ENCODE results near the gene SLC1A6. TPM values are rescaled to one million over a fixed set of nuclear protein-coding genes. Genes with fewer than 3 reads are reported as not detected.
"Not testable (repeated sequence)": the region's sequence is repeated elsewhere in the genome, so short reads cannot be mapped to it uniquely, and the experiment has no call there.

Gene SLC1A6
- polyA plus RNA-seq, 4 donors = 0.27 to 0.89 (median 0.60) TPM

GRCh38 chr19:14959263-14959662 is 20.4 kb downstream of the SLC1A6 start:
- no peak for DNase-seq (ENCODE audit: low read depth in 4 of 4, low spot score in 3 of 4)

GRCh38 chr19:14957464-14957863 is 22.2 kb downstream of the SLC1A6 start:
- no peak for DNase-seq (ENCODE audit: low read depth in 4 of 4, low spot score in 3 of 4)

- no peak for DNase-seq (ENCODE audit: low read depth in 4 of 4, low spot score in 3 of 4)
These were observed 25.5 kb downstream of the SLC1A6 start for GRCh38 chr19:14954071-14954655.

- DNase-seq (ENCODE audit: low read depth in 4 of 4, low spot score in 3 of 4) = no peak
These were observed 26.9 kb downstream of the SLC1A6 start for GRCh38 chr19:14952767-14953166.

- DNase-seq (ENCODE audit: low read depth in 4 of 4, low spot score in 3 of 4) = no peak
These were observed 29.2 kb downstream of the SLC1A6 start for GRCh38 chr19:14950421-14950820.

GRCh38 chr19:14949876-14950275 is 29.8 kb downstream of the SLC1A6 start:
- DNase-seq (ENCODE audit: low read depth in 4 of 4, low spot score in 3 of 4) = no peak

- DNase-seq (ENCODE audit: low read depth in 4 of 4, low spot score in 3 of 4) = not testable (repeated sequence)
These were observed 30.3 kb downstream of the SLC1A6 start for GRCh38 chr19:14949413-14949812.

GRCh38 chr19:14944456-14944855 is 35.2 kb downstream of the SLC1A6 start:
- no peak for DNase-seq (ENCODE audit: low read depth in 4 of 4, low spot score in 3 of 4)

- DNase-seq (ENCODE audit: low read depth in 4 of 4, low spot score in 3 of 4) = no peak
These were observed 36.1 kb downstream of the SLC1A6 start for GRCh38 chr19:14943601-14944000.

- DNase-seq (ENCODE audit: low read depth in 4 of 4, low spot score in 3 of 4) = no peak
These were observed 38.5 kb downstream of the SLC1A6 start, which contains the start of gene OR7C2 for GRCh38 chr19:14941189-14941588. OR7C2 (plus strand) TSS chr19:14941489; CDS start chr19:14941489, 0 bp downstream.

GRCh38 chr19:14940266-14940665 is 39.4 kb downstream of the SLC1A6 start:
- DNase-seq (ENCODE audit: low read depth in 4 of 4, low spot score in 3 of 4) = no peak

GRCh38 chr19:14933506-14933905 is 46.2 kb downstream of the SLC1A6 start:
- no peak for DNase-seq (ENCODE audit: low read depth in 4 of 4, low spot score in 3 of 4)

GRCh38 chr19:14916848-14917247 is 62.8 kb downstream of the SLC1A6 start:
- no peak for DNase-seq (ENCODE audit: low read depth in 4 of 4, low spot score in 3 of 4)

- no peak for DNase-seq (ENCODE audit: low read depth in 4 of 4, low spot score in 3 of 4)
These were observed 64.5 kb downstream of the SLC1A6 start for GRCh38 chr19:14915116-14915515.

- no peak for DNase-seq (ENCODE audit: low read depth in 4 of 4, low spot score in 3 of 4)
These were observed 73.0 kb downstream of the SLC1A6 start for GRCh38 chr19:14906711-14907110.

GRCh38 chr19:14901675-14902260 is 77.9 kb downstream of the SLC1A6 start:
- DNase-seq (ENCODE audit: low read depth in 4 of 4, low spot score in 3 of 4) = no peak

Other genes with a start within 250 kb of the SLC1A6 start
- gene ADGRE2, start 201.3 kb downstream of the SLC1A6 start, polyA plus RNA-seq (ENCODE audit: insufficient read length in 4 of 4) = 1 to 10 TPM in 2 of 4 donors, under 1 TPM in 2; 0.56 to 1.1 (median 0.86) TPM
- gene OR7A5, start 144.7 kb downstream of the SLC1A6 start, polyA plus RNA-seq (ENCODE audit: insufficient read length in 4 of 4) = not detected
- gene OR7C1, start 144.7 kb downstream of the SLC1A6 start, polyA plus RNA-seq (ENCODE audit: insufficient read length in 4 of 4) = under 1 TPM; 0.07 to 0.59 (median 0.18) TPM
- gene OR7A10, start 130.9 kb downstream of the SLC1A6 start, polyA plus RNA-seq (ENCODE audit: insufficient read length in 4 of 4) = not detected
- under 1 TPM in 2 of 4 donors, not detected in 2; 0.06 TPM for gene OR7A17, start 93.7 kb downstream of the SLC1A6 start, polyA plus RNA-seq (ENCODE audit: insufficient read length in 4 of 4)
- not detected for gene OR7C2, start 38.4 kb downstream of the SLC1A6 start, polyA plus RNA-seq (ENCODE audit: insufficient read length in 4 of 4)
- gene CASP14, start 69.6 kb upstream of the SLC1A6 start, polyA plus RNA-seq (ENCODE audit: insufficient read length in 4 of 4) = under 1 TPM in 1 of 4 donors, not detected in 3; 0.08 TPM
- gene OR1I1, start 102.3 kb upstream of the SLC1A6 start, polyA plus RNA-seq (ENCODE audit: insufficient read length in 4 of 4) = under 1 TPM in 3 of 4 donors, not detected in 1; 0.03 to 0.14 (median 0.06) TPM
- gene SYDE1, start 127.5 kb upstream of the SLC1A6 start, polyA plus RNA-seq (ENCODE audit: insufficient read length in 4 of 4) = 10 to 100 TPM; 13.9 to 34.4 (median 21.2) TPM
- 100 to 1,000 TPM in 2 of 4 donors, 10 to 100 TPM in 2; 77.5 to 122 (median 103) TPM for gene NOTCH3, start 221.1 kb upstream of the SLC1A6 start, polyA plus RNA-seq (ENCODE audit: insufficient read length in 4 of 4)